H9 (cell line): ENCODE measurements around the gene CSNK2A2. TPM values are rescaled to one million over a fixed set of nuclear protein-coding genes. Genes with fewer than 3 reads are reported as not detected.

Source experiments
- DNase-seq: peaks from one replicate; pipeline ENCODE4 v3.0.0-alpha.2; 2017
- H2AFZ ChIP-seq: one replicate; pipeline ENCODE4 v1.6.1; 2013; ENCODE audit warnings: mild to moderate bottlenecking, low read length, control low read depth, moderate library complexity
- H2AK5ac ChIP-seq: 2 replicates; pipeline ENCODE4 v1.6.1; 2013; ENCODE audit warnings: low read length, control low read depth, mixed read lengths; ENCODE audit not compliant: insufficient read length
- H2BK120ac ChIP-seq: one replicate; pipeline ENCODE4 v1.6.1; 2013; ENCODE audit warnings: low read depth, mild to moderate bottlenecking, low read length, control low read depth, inconsistent platforms; ENCODE audit not compliant: poor library complexity, severe bottlenecking
- H2BK12ac ChIP-seq: 2 replicates; pipeline ENCODE4 v1.6.1; 2013; ENCODE audit warnings: low read length, control low read depth, mixed read lengths, low read depth; ENCODE audit not compliant: insufficient read length
- H2BK15ac ChIP-seq: 2 replicates; pipeline ENCODE4 v1.6.1; 2013; ENCODE audit warnings: low read depth, low read length, control low read depth
- H2BK20ac ChIP-seq: one replicate; pipeline ENCODE4 v1.6.1; 2013; ENCODE audit warnings: low read depth, mild to moderate bottlenecking, low read length, control low read depth, inconsistent platforms; ENCODE audit not compliant: poor library complexity, severe bottlenecking
- H2BK5ac ChIP-seq: 2 replicates; pipeline ENCODE4 v1.6.1; 2013; ENCODE audit warnings: low read length, control low read depth, mixed read lengths; ENCODE audit not compliant: insufficient read length
- H3K14ac ChIP-seq: 2 replicates; pipeline ENCODE4 v1.6.1; 2013; ENCODE audit warnings: low read length, control low read depth; ENCODE audit not compliant: insufficient read depth
- H3K18ac ChIP-seq: 2 replicates; pipeline ENCODE4 v1.6.1; 2013; ENCODE audit warnings: low read depth, mild to moderate bottlenecking, mixed read lengths, low read length, control low read depth; ENCODE audit not compliant: insufficient read length
- H3K23ac ChIP-seq: 2 replicates; pipeline ENCODE4 v1.6.1; 2013; ENCODE audit warnings: low read length, control low read depth, mixed read lengths, low read depth; ENCODE audit not compliant: insufficient read length
- H3K23me2 ChIP-seq: 2 replicates; pipeline ENCODE4 v1.6.1; 2013; ENCODE audit warnings: low read depth, mild to moderate bottlenecking, mixed read lengths, low read length, control low read depth; ENCODE audit not compliant: insufficient read length, poor library complexity, severe bottlenecking
- H3K27ac ChIP-seq: 2 replicates; pipeline ENCODE4 v1.5.1; 2013; ENCODE audit warnings: low read length, control low read depth, mixed read lengths, low read depth; ENCODE audit not compliant: insufficient read length
- H3K27me3 ChIP-seq: 2 replicates; pipeline ENCODE4 v1.6.1; 2013; ENCODE audit warnings: low read length, control low read depth, inconsistent platforms; ENCODE audit not compliant: insufficient read depth
- H3K4ac ChIP-seq: 2 replicates; pipeline ENCODE4 v1.6.1; 2013; ENCODE audit warnings: low read depth, mild to moderate bottlenecking, control low read depth, inconsistent platforms, low read length, moderate library complexity
- H3K4me1 ChIP-seq: 2 replicates; pipeline ENCODE4 v1.6.1; 2013; ENCODE audit warnings: low read length, control low read depth, inconsistent platforms; ENCODE audit not compliant: insufficient read depth
- H3K4me2 ChIP-seq: 2 replicates; pipeline ENCODE4 v1.6.1; 2013; ENCODE audit warnings: low read length, control low read depth, mixed read lengths; ENCODE audit not compliant: insufficient read length, insufficient read depth
- H3K56ac ChIP-seq: 2 replicates; pipeline ENCODE4 v1.6.1; 2013; ENCODE audit warnings: low read depth, mild to moderate bottlenecking, mixed read lengths, low read length, control low read depth; ENCODE audit not compliant: insufficient read length
- H3K79me1 ChIP-seq: 2 replicates; pipeline ENCODE4 v1.6.1; 2013; ENCODE audit warnings: low read depth, mild to moderate bottlenecking, moderate library complexity, low read length, control low read depth, inconsistent platforms; ENCODE audit not compliant: insufficient read depth, poor library complexity, severe bottlenecking
- H3K79me2 ChIP-seq: 2 replicates; pipeline ENCODE4 v1.6.1; 2013; ENCODE audit warnings: low read length, control low read depth, inconsistent platforms; ENCODE audit not compliant: insufficient read depth
- H3K9ac ChIP-seq: 2 replicates; pipeline ENCODE4 v1.6.1; 2013; ENCODE audit warnings: low read length, control low read depth, mixed read lengths; ENCODE audit not compliant: insufficient read length; ENCODE audit errors: extremely low read depth
- H3K9me3 ChIP-seq: one replicate; pipeline ENCODE4 v1.6.1; 2013; ENCODE audit warnings: low read depth, low read length, inconsistent platforms; ENCODE audit not compliant: control insufficient read depth
- H3T11ph ChIP-seq: one replicate; pipeline ENCODE4 v1.6.1; 2013; ENCODE audit warnings: mild to moderate bottlenecking, low read length, control low read depth, inconsistent platforms
- H4K20me1 ChIP-seq: one replicate; pipeline ENCODE4 v1.6.1; 2013; ENCODE audit not compliant: control insufficient read depth, insufficient read length, insufficient read depth
- H4K5ac ChIP-seq: 2 replicates; pipeline ENCODE4 v1.6.1; 2013; ENCODE audit warnings: low read depth, mild to moderate bottlenecking, mixed read lengths, low read length, control low read depth; ENCODE audit not compliant: insufficient read length
- H4K8ac ChIP-seq: replicated peaks from 2 replicates; pipeline ENCODE4 v1.6.1; 2013; ENCODE audit warnings: low read length, control low read depth, mixed read lengths, low read depth; ENCODE audit not compliant: insufficient read length
- H4K91ac ChIP-seq: 2 replicates; pipeline ENCODE4 v1.6.1; 2013; ENCODE audit warnings: low read depth, mild to moderate bottlenecking, moderate library complexity, mixed read lengths, low read length, control low read depth; ENCODE audit not compliant: insufficient read length
- H3K27ac Mint-ChIP-seq, 3 experiments: 2 replicates in 2 of 3; 3 replicates in 1 of 3; pipeline ENCODE4 v1.8.0; 2020 to 2021; ENCODE audit warnings: mixed read lengths in 3 of 3, mild to moderate bottlenecking in 1 of 3, moderate library complexity in 1 of 3
- H3K27me3 Mint-ChIP-seq: 2 replicates; pipeline ENCODE4 v1.8.0; 2021; ENCODE audit warnings: low read depth, mild to moderate bottlenecking, moderate library complexity, mixed read lengths
- H3K36me3 Mint-ChIP-seq, 3 experiments: 2 replicates in 2 of 3; 3 replicates in 1 of 3; pipeline ENCODE4 v1.8.0; 2020 to 2021; ENCODE audit warnings: low read depth in 3 of 3, mixed read lengths in 3 of 3; ENCODE audit not compliant: insufficient read depth in 1 of 3
- H3K4me1 Mint-ChIP-seq, 2 experiments: 2 replicates each; pipeline ENCODE4 v1.8.0; 2020; ENCODE audit warnings: mixed read lengths in 2 of 2
- H3K4me3 Mint-ChIP-seq, 2 experiments: 2 replicates in 1 of 2; 3 replicates in 1 of 2; pipeline ENCODE4 v1.8.0; 2020 to 2021; ENCODE audit warnings: mild to moderate bottlenecking in 2 of 2, mixed read lengths in 2 of 2, moderate library complexity in 1 of 2
- H3K9me3 Mint-ChIP-seq, 2 experiments: 2 replicates in 1 of 2; 3 replicates in 1 of 2; pipeline ENCODE4 v1.8.0; 2020; ENCODE audit warnings: mild to moderate bottlenecking in 2 of 2, mixed read lengths in 2 of 2, moderate library complexity in 1 of 2
- WGBS: extraction: QIAGEN DNeasy Blood & Tissue Kit; methylation state at CpG from one replicate; pipeline ENCODE4 v1.1.7; 2013; ENCODE audit warnings: missing lambda C conversion rate, low lambda C conversion rate, mixed read lengths; ENCODE audit not compliant: insufficient read length; ENCODE audit errors: extremely low coverage; 5-methylcytosine and 5-hydroxymethylcytosine counted together
- total RNA-seq: library from RNA; stranded (reverse); gene quantifications from 2 replicates; pipeline ENCODE4 v1.2.1, GENCODE V29; 2021
- TF ChIP-seq, protein P1 (sequence below): fragments of 200-600 bp; sonication (generic); conservative IDR thresholded peaks from 3 replicates; pipeline ENCODE4 v1.8.0; 2021; ENCODE audit warnings: antibody characterized with exemption, mild to moderate bottlenecking

The CSNK2A2 gene
- total RNA-seq, 1 experiment from 2014 or later: 134 TPM

DNA sequence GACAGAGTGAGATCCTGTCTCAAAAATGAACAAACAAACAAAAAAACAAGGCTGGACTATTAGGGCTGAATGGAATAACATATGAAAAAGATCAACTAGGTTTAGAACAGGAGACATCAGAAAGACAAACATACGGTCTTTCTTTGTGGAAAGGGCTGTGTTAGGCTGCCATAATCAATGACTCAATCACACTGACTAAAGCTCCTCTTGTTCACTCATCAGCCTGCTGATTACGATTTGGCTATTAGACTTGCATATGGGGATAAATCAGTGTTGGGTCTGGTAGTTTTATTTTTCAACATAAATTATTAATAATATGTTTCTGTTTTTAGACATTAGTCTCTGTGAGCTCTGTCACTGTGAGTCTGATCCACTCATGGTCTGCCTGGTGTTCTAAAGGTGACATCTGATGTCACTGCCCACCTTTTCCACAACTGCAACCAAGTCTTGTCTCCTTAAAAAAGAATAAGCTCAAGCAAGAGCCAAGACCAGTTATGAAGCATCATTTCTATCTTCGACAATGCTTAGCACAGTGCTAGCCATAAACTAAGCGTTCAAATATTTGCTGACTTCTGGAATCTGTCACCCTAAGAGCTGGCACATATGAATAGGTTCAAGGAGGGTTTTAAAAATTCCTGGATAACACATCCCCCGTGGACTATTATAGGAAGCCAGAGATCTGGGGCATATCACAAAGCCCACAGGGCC is 79.0 kb downstream of the CSNK2A2 start:
- Histone ChIP-seq H4K20me1 (no peaks in the 10 kb centered on the region), H3K27ac (no peak overlapping the region)
- H3K4me1 Mint-ChIP-seq: peaks cover 10 to 18% of the 10 kb centered on the region in 2 experiments

More for the DNA sequence above, 79.0 kb downstream of the CSNK2A2 start:
- no peak overlapping the region for H4K91ac ChIP-seq
- no peak overlapping the region for H3K23ac ChIP-seq
- H2BK12ac ChIP-seq: no peak overlapping the region
- Mint-ChIP-seq H3K27ac (no peak overlapping the region), H3K36me3 (peaks cover 20 to 30% (median 29%) of the 10 kb centered on the region in 3 experiments; a peak in 6 of 7 replicates), H3K9me3 (no peaks in the 10 kb centered on the region), H3K4me3 (no peak overlapping the region), H3K27me3 (no peaks in the 10 kb centered on the region)
- no peak overlapping the region for H2BK5ac ChIP-seq
- no peak overlapping the region for H3K4me2 ChIP-seq
- H2BK15ac ChIP-seq: no peak overlapping the region
- no peak overlapping the region for H3T11ph ChIP-seq
- no peaks in the 10 kb centered on the region for H3K27me3 ChIP-seq
- no peak overlapping the region for H2AK5ac ChIP-seq
- H4K8ac ChIP-seq: no peak overlapping the region
- peaks cover 3% of the 10 kb centered on the region; the same call in 1 of the 2 replicates for H3K4me1 ChIP-seq
- H2BK120ac ChIP-seq: no peak overlapping the region
- no peak overlapping the region for H2AFZ ChIP-seq
- no CpG with 5 or more reads among the region's 5 CpGs for WGBS
- H3K56ac ChIP-seq: no peak overlapping the region
- no peak overlapping the region for H3K18ac ChIP-seq
- no peak overlapping the region for H3K4ac ChIP-seq
- H3K79me2 ChIP-seq: peaks cover 21% of the 10 kb centered on the region; the same call in 1 of the 2 replicates
- H3K23me2 ChIP-seq: no peaks in the 10 kb centered on the region
- TF ChIP-seq, protein P1, sequence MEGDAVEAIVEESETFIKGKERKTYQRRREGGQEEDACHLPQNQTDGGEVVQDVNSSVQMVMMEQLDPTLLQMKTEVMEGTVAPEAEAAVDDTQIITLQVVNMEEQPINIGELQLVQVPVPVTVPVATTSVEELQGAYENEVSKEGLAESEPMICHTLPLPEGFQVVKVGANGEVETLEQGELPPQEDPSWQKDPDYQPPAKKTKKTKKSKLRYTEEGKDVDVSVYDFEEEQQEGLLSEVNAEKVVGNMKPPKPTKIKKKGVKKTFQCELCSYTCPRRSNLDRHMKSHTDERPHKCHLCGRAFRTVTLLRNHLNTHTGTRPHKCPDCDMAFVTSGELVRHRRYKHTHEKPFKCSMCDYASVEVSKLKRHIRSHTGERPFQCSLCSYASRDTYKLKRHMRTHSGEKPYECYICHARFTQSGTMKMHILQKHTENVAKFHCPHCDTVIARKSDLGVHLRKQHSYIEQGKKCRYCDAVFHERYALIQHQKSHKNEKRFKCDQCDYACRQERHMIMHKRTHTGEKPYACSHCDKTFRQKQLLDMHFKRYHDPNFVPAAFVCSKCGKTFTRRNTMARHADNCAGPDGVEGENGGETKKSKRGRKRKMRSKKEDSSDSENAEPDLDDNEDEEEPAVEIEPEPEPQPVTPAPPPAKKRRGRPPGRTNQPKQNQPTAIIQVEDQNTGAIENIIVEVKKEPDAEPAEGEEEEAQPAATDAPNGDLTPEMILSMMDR: no peak
- no peak overlapping the region for H2BK20ac ChIP-seq
- H3K9me3 ChIP-seq: no peaks in the 10 kb centered on the region
- DNase-seq: no peak
- peaks cover 12% of the 10 kb centered on the region for H3K79me1 ChIP-seq
- H4K5ac ChIP-seq: no peak overlapping the region
- H3K9ac ChIP-seq: no peak overlapping the region
- no peak overlapping the region for H3K14ac ChIP-seq
